HTERT RPE-1 (cell line): ENCODE measurements around the gene LMO1.

Experiments
- in situ Hi-C: fragments of 300-500 bp; cut with MboI; formaldehyde crosslinking; loops from 4 replicates; pipeline ENCODE4 v1.14.3; 2020; ENCODE audit warnings: low sequenced_read_pairs

Gene LMO1

GRCh38 chr11:8209208-8209807 is 54.4 kb downstream of the LMO1 start:
- in situ Hi-C loops, result no loop called here

- in situ Hi-C loops, result no loop called here
These were observed 56.3 kb downstream of the LMO1 start for GRCh38 chr11:8207080-8208000.

- in situ Hi-C loops, result no loop called here
These were observed 57.2 kb downstream of the LMO1 start for GRCh38 chr11:8206251-8207079.

GRCh38 chr11:8205566-8205965 is 58.1 kb downstream of the LMO1 start:
- in situ Hi-C loops, result no loop called here

GRCh38 chr11:8204596-8204995 is 59.1 kb downstream of the LMO1 start:
- in situ Hi-C loops, result no loop called here

- in situ Hi-C loops, result no loop called here
These were observed 59.7 kb downstream of the LMO1 start for GRCh38 chr11:8204025-8204424.

GRCh38 chr11:8203414-8203715 is 60.3 kb downstream of the LMO1 start:
- in situ Hi-C loops, result no loop called here

- in situ Hi-C loops, result no loop called here
These were observed 60.9 kb downstream of the LMO1 start for GRCh38 chr11:8202516-8203413.

- in situ Hi-C loops, result no loop called here
These were observed 61.9 kb downstream of the LMO1 start for GRCh38 chr11:8201644-8202365.

GRCh38 chr11:8199676-8200075 is 64.0 kb downstream of the LMO1 start:
- in situ Hi-C loops, result no loop called here

- in situ Hi-C loops, result no loop called here
These were observed 66.9 kb downstream of the LMO1 start for GRCh38 chr11:8196749-8197148.

- in situ Hi-C loops, result no loop called here
These were observed 68.7 kb downstream of the LMO1 start for GRCh38 chr11:8194956-8195355.

- in situ Hi-C loops, result no loop called here
These were observed 70.8 kb downstream of the LMO1 start for GRCh38 chr11:8192896-8193209.

- in situ Hi-C loops, result no loop called here
These were observed 71.4 kb downstream of the LMO1 start for GRCh38 chr11:8192016-8192895.

GRCh38 chr11:8190431-8190830 is 73.2 kb downstream of the LMO1 start:
- in situ Hi-C loops, result no loop called here

- in situ Hi-C loops, result no loop called here
These were observed 77.2 kb downstream of the LMO1 start for GRCh38 chr11:8186429-8186828.

- in situ Hi-C loops, result no loop called here
These were observed 80.6 kb downstream of the LMO1 start for GRCh38 chr11:8183111-8183510.

GRCh38 chr11:8180469-8180868 is 83.2 kb downstream of the LMO1 start:
- in situ Hi-C loops, result no loop called here

- in situ Hi-C loops, result no loop called here
These were observed 85.4 kb downstream of the LMO1 start for GRCh38 chr11:8178297-8178696.
